KOPT-K1 (cell line): Measurements from ENCODE around the gene ACTL8.

Experiments
- H3K27ac ChIP-seq: fragments of 200-600 bp; sonication (generic); 2 replicates; pipeline ENCODE4 v1.5.1; 2016; ENCODE audit warnings: antibody characterized with exemption, mild to moderate bottlenecking, low read depth, low read length; ENCODE audit not compliant: poor library complexity, severe bottlenecking
- H3K36me3 ChIP-seq: fragments of 200-600 bp; sonication (generic); 2 replicates; pipeline ENCODE4 v1.5.1; 2017; ENCODE audit warnings: antibody characterized with exemption, mild to moderate bottlenecking, low read length, moderate library complexity; ENCODE audit not compliant: insufficient read depth
- H3K9me3 ChIP-seq: fragments of 200-600 bp; sonication (generic); 2 replicates; pipeline ENCODE4 v1.5.1; 2017; ENCODE audit warnings: antibody characterized with exemption, low read length, mild to moderate bottlenecking; ENCODE audit not compliant: insufficient read depth, poor library complexity, severe bottlenecking

ACTL8 gene

DNA sequence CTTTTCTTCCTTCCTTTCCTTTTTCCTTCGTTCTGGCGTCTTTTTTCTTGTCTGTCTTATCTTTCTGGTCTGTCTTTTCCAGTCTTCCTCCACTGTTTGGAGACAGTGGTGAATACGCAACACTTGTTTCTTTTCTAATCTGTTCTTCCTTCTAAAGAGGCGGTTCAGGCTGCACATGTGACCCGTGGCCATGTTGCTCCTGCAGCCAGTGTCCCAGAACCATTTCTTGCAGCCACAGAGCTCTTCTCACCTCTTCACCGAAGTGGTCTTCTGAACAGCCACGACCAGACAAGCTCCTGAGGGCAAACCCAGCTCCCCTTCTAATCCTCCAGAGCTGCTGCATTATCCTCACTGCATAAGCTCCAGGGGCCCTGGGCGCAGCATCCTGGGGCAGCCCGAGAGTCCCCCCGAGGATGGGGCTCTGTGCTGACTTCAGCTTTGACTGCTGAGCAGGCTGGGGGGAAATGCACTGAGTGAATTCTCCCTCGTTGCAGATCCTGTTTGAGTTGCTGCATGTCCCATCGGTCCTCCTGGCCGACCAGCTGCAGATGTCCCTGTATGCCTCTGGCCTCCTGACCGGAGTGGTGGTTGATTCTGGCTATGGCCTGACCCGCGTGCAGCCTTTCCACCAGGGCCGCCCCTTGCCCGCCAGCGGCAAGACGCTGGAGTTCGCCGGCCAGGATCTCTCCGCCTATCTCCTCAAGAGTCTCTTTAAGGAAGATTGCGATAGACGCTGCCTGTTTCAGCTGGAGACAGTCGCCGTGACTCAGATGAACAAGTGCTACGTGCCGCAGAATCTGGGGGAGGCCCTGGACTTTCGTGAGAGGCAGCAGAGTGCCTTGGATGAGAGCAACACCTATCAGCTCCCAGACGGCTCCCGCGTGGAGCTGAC, 70.4 kb downstream of the ACTL8 start:
- H3K36me3 ChIP-seq: no peaks in the 10 kb centered on the region
- no peak overlapping the region for H3K27ac ChIP-seq
- H3K9me3 ChIP-seq: no peaks in the 10 kb centered on the region

DNA sequence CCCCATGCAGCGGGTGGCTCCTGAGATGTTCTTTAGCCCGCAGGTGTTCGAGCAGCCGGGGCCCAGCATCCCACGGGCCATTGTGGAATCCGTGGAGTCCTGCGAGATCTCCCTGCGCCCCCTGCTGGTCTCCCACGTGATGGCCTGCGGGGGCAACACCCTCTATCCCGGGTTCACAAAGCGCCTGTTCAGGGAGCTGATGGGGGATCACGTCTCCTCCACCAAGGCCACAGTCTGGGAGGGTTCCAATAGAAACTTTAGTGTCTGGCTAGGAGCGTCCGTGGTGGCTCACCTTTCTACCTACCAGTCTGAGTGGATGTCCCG, 71.0 kb downstream of the ACTL8 start:
- Histone ChIP-seq H3K27ac (no peak overlapping the region), H3K36me3 (no peaks in the 10 kb centered on the region), H3K9me3 (no peaks in the 10 kb centered on the region)

DNA sequence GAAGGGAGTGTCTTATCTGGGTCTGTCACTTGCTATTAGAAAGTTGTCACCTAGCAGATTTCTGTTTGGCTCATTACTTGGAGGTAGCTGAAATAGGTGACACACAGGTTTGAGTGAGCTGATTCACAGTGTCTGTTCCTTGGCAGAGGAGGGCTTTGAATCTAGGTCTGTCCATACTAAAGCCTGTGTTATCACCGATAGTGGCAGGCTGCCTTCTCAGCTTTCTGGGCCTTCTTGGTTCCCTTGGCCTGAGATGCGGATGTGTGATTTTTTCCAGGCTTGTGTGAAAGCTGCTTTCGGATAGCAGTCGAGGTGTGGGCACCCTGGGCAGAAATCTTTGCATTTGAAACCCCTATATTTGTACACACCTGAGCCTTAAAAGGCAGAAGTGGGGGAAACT, 73.9 kb downstream of the ACTL8 start:
- Histone ChIP-seq H3K36me3 (no peaks in the 10 kb centered on the region), H3K9me3 (no peaks in the 10 kb centered on the region), H3K27ac (no peak overlapping the region)

DNA sequence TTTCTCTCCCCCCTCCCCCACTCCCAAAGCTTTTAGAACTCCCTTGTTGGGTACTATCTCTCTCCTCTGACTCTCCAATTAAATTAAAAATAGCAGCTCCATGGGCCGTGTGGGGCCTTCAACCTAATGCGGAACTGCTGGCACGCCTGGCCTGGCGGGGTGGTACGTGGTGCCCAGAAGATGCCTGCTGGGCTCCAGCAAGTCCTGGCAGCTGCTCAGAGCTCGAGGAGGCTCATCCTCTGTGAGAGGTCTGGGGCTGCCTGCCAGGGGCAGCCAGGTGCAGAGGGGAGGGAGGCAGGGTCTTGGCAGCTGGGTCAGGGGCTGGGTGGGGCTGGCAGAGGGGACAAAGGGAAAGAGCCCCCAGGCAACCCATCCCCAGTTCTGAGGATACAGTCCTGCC, 74.4 kb downstream of the ACTL8 start:
- Histone ChIP-seq H3K9me3 (no peaks in the 10 kb centered on the region), H3K36me3 (no peaks in the 10 kb centered on the region), H3K27ac (no peak overlapping the region)

DNA sequence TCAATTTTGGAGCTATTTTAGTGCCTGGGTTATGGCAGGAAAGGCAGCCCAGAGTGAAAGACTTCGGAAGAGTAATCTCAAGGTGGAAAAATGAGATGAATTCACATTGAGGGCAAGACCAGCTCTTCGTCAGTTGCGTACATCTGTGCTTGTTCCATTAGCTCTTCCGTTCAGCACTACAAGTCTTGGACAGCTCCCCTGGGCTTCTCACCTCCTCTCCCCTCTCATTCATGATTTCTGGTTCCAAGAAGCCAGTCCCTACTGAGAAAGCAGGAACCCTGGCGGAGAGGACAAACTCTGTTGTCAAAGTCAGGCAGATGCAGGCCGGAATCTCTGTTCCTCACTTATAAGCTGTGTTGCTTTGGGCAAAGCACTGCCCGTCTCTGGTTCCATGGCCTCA, 76.5 kb downstream of the ACTL8 start:
- Histone ChIP-seq H3K36me3 (no peaks in the 10 kb centered on the region), H3K27ac (no peak overlapping the region), H3K9me3 (no peaks in the 10 kb centered on the region)

DNA sequence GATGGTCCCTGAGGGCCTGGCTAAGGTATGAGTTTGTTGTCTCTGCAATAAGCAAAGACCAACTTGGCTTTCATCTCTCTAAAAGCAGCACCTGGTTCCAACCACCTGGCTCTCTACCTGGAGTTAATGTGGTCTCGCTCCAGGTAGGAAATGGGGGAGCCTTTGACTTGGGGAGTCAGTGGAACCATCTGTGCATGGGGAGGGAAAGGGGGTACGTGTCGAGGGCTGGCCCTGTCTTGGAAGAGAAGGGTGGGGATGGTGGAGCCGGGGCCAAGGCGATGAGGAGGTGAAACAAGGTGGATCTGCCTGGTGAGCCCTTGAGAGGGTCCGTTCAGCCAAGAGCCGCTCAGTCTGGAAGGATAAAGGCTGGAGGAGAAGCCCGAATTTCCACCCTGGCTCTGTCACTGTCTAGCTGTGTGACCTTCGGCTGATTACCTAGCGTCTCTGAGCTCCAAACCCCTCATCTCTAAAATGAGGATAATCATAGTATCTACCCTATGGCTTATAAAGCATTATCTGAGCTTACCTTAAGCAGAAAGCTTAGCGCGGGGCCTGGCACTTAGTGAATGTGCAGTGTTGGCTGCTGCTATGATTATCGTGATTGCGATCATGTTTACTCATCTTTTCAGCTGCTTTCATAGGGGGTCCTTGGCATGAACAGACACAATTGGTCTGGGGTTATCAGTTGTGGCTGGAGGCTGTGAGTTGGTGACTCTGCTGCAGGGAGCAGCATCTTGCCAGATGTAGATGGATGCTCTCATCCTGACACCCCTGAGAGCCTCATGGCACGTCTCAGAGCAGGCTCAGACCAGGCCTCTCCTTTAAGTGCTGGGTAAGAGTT, 78.7 kb downstream of the ACTL8 start:
- H3K9me3 ChIP-seq: no peaks in the 10 kb centered on the region

DNA sequence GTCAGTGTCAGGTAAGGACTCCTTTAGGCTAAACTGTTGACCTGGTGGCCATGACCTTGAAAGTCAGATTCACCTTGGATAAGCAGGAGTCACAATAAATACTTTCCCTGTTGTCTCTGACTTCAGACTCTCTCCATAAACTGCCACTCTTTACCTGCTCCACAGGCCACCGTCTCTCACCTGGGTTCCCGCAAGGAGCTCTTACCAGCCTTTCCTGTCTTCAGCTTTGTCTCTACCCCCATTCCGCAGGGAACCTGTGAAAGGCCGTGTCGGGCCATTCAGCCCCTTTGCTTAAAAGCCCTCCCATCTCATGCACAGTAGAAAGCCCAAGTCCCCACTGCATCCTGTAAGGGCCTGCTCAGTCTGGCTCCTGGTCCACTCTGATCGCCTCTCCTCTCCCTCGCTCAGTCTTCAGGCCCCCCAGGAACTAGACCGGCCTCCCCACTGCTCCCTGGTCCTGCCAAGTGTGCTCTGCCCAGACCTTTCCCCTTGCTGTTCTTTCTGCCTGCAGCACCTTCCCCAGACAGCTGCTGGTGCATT, 79.5 kb downstream of the ACTL8 start:
- Histone ChIP-seq H3K9me3 (no peaks in the 10 kb centered on the region), H3K27ac (no peak overlapping the region), H3K36me3 (no peaks in the 10 kb centered on the region)

More for the DNA sequence above, 78.7 kb downstream of the ACTL8 start:
- H3K36me3 ChIP-seq: no peaks in the 10 kb centered on the region
- no peak overlapping the region for H3K27ac ChIP-seq

DNA sequence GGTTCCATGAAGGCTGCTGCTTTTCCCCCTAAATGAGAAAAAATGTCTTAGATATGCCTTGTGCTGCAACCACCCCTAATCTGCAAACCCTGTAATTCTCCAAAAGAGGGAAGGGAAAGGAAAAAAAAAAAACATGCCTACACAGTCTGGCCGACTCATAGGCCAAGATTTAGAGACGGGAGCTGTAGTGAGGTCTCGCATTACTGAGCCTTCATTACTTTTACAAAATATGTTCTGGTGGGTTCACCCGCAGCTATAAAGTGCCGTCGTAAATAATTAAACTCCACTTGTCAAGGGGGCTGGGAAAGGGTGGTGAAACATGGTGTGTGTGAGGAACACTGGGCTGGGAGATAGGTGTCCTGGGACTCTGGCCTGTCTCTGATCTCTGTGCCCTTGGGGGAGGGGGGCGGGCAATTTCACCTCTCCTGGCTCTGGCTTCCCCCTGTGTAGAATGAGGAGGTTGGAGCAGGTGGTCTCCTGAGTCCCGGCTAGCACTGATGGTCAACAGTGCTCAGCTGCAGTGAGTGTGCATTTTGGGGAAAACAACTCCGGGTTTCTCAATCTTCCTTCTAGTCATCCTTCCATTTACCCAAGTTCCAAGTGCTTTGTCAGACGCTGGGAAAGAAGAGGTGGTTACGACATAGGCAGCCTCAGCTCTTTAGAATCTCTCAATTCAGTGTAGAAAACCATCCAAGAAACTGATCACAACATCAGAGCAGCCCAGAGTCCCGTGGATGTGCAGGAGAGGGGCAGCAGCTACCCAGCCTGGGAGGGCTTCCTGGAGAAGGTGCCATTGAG, 82.3 kb downstream of the ACTL8 start:
- Histone ChIP-seq H3K36me3 (no peaks in the 10 kb centered on the region), H3K9me3 (no peaks in the 10 kb centered on the region), H3K27ac (no peak overlapping the region)

DNA sequence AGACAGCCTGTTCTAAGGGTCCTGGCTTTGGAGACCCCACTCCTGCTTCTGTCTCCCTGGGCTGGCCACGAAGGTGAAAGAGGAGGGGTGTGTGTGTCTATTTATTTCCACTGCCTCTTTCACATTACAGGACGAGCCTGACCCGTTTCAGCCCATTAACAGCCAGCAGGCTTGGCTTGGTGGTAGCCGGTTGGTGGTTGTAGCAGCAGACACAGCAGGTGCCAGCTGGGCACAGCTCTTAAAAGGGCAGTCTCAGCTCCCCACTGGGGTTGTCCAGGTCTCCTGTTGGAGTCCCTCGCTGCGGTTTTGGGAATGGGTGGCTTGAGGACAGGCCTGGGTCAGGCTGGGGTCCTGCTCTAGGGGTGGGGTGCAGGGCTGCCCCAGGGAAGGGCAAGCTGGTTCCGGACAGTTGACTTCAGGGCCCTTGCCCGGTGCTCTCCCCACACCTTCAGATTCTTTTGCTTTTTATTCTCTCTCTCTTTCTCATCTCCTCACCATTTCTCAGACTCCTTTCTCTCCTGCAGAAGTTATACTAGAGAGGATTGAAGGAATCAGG, 84.6 kb downstream of the ACTL8 start:
- H3K9me3 ChIP-seq: no peaks in the 10 kb centered on the region
- no peak overlapping the region for H3K27ac ChIP-seq
- H3K36me3 ChIP-seq: no peaks in the 10 kb centered on the region

DNA sequence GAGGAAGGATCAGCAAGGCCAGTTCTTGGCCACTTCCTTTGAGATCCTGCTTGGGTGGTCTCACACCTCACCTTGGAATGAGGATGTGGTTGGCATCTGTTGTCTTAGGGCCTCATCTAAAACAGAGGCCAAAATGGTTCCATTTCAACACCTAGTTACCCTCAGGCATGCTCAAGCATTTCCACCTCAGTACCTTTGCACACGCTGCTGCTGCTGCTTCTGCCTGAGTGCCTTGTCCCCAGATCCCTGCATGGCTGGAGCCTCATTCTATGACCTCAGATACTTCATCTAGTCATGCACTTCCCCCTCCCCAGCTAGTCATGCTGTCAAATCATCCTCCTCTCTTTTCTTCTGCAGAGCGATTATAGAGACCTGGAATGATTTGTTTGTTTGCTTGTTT, 86.8 kb downstream of the ACTL8 start:
- H3K9me3 ChIP-seq: no peaks in the 10 kb centered on the region
- no peak overlapping the region for H3K27ac ChIP-seq
- no peaks in the 10 kb centered on the region for H3K36me3 ChIP-seq

DNA sequence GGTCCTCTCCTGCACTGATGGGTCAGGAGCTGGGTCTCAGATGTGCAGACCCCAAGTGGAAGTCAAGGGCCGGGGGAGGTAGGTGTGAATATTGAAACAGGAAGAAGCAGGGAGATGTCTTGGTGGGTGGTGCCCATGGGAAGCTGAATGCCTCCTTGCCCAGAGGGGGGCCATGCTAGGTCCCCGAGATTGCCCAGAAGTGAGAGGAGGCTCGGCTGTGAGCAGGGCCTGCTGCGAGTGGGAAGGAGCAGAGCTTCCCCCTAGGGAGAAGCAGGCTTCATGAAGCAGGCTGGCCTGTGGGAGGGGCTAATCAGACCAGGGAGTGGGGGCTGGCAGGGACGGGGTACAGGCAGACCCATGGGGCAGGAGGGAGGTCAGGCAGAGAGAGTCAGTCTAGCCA, 87.6 kb downstream of the ACTL8 start:
- Histone ChIP-seq H3K9me3 (no peaks in the 10 kb centered on the region), H3K36me3 (no peaks in the 10 kb centered on the region), H3K27ac (no peak overlapping the region)

DNA sequence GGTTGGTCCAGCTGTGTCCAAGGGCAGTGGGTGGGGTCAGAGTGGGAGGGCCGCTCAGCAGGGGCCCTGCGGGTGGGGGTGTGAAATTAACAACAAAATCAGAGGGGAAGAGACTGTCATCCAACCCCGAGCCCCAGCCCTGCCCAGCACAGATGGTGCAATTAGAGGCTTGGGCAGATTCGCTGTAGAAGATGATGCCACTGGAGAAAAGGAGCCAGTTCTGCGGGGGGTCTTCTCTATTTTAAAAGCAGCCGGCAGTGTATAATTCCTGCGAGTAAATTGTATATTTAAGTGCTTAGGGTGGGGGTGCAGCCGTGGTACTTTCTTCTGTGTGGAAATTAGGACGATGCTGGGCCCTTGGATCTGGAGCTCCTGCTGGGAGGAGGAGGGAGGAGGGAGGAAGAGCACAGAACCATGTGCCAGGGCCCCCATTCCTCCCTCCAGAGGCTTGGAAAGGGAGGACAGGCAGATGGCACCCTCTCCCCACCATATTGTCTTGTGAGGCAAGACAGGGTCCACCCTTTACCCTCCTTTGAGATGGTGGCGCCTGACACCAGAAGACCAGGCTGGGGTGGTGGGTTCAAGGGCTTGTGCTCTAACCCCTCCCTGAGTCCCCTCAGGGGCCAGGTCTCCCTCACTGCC, 89.2 kb downstream of the ACTL8 start:
- H3K27ac ChIP-seq: no peak overlapping the region
- no peaks in the 10 kb centered on the region for H3K36me3 ChIP-seq
- peaks cover 4% of the 10 kb centered on the region for H3K9me3 ChIP-seq

DNA sequence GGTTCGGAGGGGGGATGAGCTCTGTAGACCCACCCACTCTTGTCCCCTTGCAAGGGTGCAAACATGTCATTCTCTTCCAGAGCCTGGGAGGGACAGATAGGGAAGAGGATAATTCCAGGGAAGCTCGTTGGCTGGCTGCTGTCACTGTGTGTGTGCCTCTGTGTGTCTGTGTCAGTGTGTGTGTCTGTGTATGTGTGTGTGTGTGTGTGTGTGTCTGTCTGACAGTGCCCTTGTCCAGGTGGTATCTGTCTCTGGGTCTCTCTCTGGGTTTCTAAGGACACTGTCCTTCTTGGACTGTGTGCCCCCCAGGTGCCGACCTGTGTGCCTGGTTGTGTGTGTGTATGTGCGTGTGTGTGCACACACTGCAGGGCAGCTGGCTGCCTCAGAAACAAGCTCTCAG, 90.5 kb downstream of the ACTL8 start:
- no peak overlapping the region for H3K27ac ChIP-seq
- no peaks in the 10 kb centered on the region for H3K36me3 ChIP-seq
- peaks cover 4% of the 10 kb centered on the region for H3K9me3 ChIP-seq

DNA sequence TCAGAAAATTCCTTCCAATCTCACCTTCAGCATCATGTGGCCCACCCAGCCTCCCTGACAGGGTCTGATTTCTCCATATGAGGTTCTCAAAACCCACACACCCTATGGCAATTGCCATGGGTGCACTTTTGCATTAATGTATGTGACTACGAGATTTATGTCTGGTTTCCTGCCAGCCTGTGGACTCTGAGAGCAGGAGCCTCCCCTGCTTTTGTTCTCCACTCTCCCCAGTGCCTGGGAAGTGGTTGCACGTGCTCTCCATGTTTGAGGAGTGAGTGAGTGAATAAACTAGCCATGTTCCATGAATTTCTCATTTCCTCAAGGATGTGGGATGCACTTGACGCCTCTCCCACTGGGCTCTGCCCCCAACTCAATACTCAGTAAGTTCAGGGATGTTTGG, 91.2 kb downstream of the ACTL8 start:
- no peak overlapping the region for H3K27ac ChIP-seq
- H3K9me3 ChIP-seq: peaks cover 4% of the 10 kb centered on the region
- H3K36me3 ChIP-seq: no peaks in the 10 kb centered on the region
